Endothelial cell of umbilical vein (primary cell): ENCODE results near the gene MED16.

Experiments
- EZH2 ChIP-seq: IDR thresholded peaks from 2 replicates; pipeline ENCODE4 v1.6.1; 2012; ENCODE audit warnings: borderline replicate concordance, low read depth, mild to moderate bottlenecking, moderate library complexity, low read length, inconsistent platforms; ENCODE audit not compliant: severe bottlenecking
- FOS ChIP-seq: IDR thresholded peaks from 2 replicates; pipeline ENCODE4 v1.6.1; 2011; ENCODE audit warnings: mild to moderate bottlenecking, low read length, moderate library complexity, borderline replicate concordance; ENCODE audit not compliant: insufficient read depth
- GATA2 ChIP-seq: IDR thresholded peaks from 2 replicates; pipeline ENCODE4 v1.7.0; 2011; ENCODE audit warnings: low read depth, mild to moderate bottlenecking, moderate library complexity, mixed read lengths, low read length; ENCODE audit not compliant: insufficient read length, insufficient read depth
- MYC ChIP-seq: IDR thresholded peaks from one replicate; pipeline ENCODE4 v1.6.1; 2011; ENCODE audit warnings: mild to moderate bottlenecking, low read depth, low read length
- POLR2A ChIP-seq: IDR thresholded peaks from 2 replicates; pipeline ENCODE4 v1.6.1; 2012; ENCODE audit warnings: low read depth, mild to moderate bottlenecking, control low read depth, low read length
- POLR2AphosphoS5 ChIP-seq: IDR thresholded peaks from 2 replicates; pipeline ENCODE4 v1.6.1; 2012; ENCODE audit warnings: low read depth, mild to moderate bottlenecking, control low read depth, low read length, moderate library complexity; ENCODE audit not compliant: insufficient read depth
- TF ChIP-seq, protein P1 (sequence below), 2 donors: IDR thresholded peaks; 1 replicate in 1 of 2; 2 replicates in 1 of 2; pipeline ENCODE4 v1.5.1; 2011; ENCODE audit warnings: low read length in 2 of 2, mild to moderate bottlenecking in 2 of 2, moderate library complexity in 2 of 2, control low read depth in 1 of 2, inconsistent platforms in 1 of 2, low read depth in 1 of 2; ENCODE audit not compliant: insufficient read depth in 1 of 2; ENCODE audit errors: extremely low read depth in 1 of 2
- TF ChIP-seq, protein P2 (sequence below): IDR thresholded peaks from 2 replicates; pipeline ENCODE4 v1.6.1; 2011; ENCODE audit not compliant: insufficient read depth, insufficient read length

GRCh38 chr19:898663-899062 is 5.7 kb upstream of the MED16 start:
- TF ChIP-seq, protein P1, sequence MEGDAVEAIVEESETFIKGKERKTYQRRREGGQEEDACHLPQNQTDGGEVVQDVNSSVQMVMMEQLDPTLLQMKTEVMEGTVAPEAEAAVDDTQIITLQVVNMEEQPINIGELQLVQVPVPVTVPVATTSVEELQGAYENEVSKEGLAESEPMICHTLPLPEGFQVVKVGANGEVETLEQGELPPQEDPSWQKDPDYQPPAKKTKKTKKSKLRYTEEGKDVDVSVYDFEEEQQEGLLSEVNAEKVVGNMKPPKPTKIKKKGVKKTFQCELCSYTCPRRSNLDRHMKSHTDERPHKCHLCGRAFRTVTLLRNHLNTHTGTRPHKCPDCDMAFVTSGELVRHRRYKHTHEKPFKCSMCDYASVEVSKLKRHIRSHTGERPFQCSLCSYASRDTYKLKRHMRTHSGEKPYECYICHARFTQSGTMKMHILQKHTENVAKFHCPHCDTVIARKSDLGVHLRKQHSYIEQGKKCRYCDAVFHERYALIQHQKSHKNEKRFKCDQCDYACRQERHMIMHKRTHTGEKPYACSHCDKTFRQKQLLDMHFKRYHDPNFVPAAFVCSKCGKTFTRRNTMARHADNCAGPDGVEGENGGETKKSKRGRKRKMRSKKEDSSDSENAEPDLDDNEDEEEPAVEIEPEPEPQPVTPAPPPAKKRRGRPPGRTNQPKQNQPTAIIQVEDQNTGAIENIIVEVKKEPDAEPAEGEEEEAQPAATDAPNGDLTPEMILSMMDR (IDR thresholded peaks at IDR 0.05; ENCODE audit: extremely low read depth in 1 of 2, insufficient read depth in 1 of 2, low read depth in 1 of 2, low read length in 2 of 2), result no peak
- no peak for TF ChIP-seq POLR2A
- TF ChIP-seq POLR2AphosphoS5, result no peak
- TF ChIP-seq MYC, result no peak
- no peak for TF ChIP-seq FOS
- TF ChIP-seq EZH2, result no peak
- TF ChIP-seq GATA2, result no peak
- TF ChIP-seq, protein P2, sequence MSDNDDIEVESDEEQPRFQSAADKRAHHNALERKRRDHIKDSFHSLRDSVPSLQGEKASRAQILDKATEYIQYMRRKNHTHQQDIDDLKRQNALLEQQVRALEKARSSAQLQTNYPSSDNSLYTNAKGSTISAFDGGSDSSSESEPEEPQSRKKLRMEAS, result no peak
